NCI-H146 treated with DMSO at 0.1 percent for 48 hours (cell line): ENCODE measurements around the gene ELAVL4.

Source experiments
- DNase-seq: peaks from one replicate; lab custom pipeline; 2025; ENCODE audit not compliant: unreplicated experiment; lab: John Stamatoyannopoulos, UW

The ELAVL4 gene

DNA sequence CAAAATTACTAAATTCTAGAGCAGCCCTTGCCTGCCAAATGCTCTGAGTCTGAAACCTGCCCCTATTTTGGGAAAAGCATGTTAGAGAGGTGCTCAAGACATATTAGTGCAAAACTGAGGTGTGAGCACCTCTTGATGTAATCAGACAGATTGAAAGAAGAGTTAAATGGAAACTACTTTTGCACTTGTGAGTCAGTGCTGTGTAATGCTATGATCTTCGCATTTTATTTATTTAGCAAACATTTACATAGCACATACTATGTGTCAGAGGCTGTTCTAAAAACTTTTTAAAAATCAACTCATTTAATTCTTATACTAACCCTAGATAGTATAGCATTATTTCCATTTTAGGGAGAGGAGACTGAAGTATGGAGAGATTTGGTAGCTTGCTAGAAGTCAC is 138.1 kb downstream of the ELAVL4 start:
- DNase-seq: no peak

DNA sequence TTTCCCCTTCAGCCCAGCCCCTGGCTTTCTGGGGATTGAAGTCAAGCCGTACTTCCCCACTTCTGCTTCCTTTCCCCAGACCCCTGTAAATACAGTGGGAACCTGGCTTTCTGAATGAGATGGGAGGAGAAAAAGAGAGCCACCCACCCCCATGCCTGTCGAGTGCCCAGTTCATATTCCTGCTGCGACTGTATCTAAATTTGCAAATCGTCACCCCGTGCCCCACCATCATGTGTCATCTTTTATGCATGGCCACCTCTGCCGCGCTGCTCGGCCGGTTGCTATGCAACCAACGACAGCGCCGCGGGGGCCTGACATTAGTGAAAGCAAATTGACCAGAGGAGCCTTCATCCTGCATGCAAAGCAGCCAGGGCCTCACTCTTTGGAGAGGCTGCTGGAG is 143.0 kb downstream of the ELAVL4 start:
- DNase-seq: peak; percentile 84

DNA sequence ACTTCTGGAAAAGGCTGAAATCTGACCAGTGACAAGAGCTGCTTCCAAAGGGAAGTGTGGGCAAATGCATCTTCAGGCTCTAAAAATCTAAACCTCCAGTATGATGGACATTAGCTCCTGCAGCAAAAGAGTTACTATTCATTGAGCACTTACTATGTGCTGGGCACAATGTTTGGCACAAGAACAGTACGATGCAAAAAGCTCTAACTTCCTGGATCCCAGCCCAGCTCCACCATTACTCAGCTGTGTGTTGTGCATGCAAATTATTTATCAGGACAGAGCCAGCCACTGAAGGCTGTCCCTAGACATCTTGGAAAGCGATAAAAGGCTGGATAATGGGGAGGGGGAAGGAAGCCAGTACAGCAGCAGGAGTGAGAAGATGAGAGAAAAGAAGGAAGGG is 143.5 kb downstream of the ELAVL4 start:
- no peak for DNase-seq
